Measurements from ENCODE around the gene HLTF. TPM values are rescaled to one million over a fixed set of nuclear protein-coding genes. Genes with fewer than 3 reads are reported as not detected.

The HLTF gene
- total RNA-seq, 1 donor from 2014 or later = 20.0 TPM

- H3K4me1 ChIP-seq = no peaks in the 10 kb centered on the region
- H3K36me3 ChIP-seq = no peaks in the 10 kb centered on the region
- H3K4me3 ChIP-seq = no peak overlapping the region
- intact Hi-C loops (cut with DNase I) = no loop called here
- ATAC-seq (no peak), DNase-seq (no peak)
- no peaks in the 10 kb centered on the region for H3K9me3 ChIP-seq
- TF ChIP-seq, protein P1, sequence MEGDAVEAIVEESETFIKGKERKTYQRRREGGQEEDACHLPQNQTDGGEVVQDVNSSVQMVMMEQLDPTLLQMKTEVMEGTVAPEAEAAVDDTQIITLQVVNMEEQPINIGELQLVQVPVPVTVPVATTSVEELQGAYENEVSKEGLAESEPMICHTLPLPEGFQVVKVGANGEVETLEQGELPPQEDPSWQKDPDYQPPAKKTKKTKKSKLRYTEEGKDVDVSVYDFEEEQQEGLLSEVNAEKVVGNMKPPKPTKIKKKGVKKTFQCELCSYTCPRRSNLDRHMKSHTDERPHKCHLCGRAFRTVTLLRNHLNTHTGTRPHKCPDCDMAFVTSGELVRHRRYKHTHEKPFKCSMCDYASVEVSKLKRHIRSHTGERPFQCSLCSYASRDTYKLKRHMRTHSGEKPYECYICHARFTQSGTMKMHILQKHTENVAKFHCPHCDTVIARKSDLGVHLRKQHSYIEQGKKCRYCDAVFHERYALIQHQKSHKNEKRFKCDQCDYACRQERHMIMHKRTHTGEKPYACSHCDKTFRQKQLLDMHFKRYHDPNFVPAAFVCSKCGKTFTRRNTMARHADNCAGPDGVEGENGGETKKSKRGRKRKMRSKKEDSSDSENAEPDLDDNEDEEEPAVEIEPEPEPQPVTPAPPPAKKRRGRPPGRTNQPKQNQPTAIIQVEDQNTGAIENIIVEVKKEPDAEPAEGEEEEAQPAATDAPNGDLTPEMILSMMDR (IDR thresholded peaks at IDR 0.05) = no peak
- H3K27me3 ChIP-seq = no peaks in the 10 kb centered on the region
- H3K27ac ChIP-seq = no peak overlapping the region
These were observed 36.6 kb upstream of the HLTF start for GRCh38 chr3:149122721-149123578.

DNA sequence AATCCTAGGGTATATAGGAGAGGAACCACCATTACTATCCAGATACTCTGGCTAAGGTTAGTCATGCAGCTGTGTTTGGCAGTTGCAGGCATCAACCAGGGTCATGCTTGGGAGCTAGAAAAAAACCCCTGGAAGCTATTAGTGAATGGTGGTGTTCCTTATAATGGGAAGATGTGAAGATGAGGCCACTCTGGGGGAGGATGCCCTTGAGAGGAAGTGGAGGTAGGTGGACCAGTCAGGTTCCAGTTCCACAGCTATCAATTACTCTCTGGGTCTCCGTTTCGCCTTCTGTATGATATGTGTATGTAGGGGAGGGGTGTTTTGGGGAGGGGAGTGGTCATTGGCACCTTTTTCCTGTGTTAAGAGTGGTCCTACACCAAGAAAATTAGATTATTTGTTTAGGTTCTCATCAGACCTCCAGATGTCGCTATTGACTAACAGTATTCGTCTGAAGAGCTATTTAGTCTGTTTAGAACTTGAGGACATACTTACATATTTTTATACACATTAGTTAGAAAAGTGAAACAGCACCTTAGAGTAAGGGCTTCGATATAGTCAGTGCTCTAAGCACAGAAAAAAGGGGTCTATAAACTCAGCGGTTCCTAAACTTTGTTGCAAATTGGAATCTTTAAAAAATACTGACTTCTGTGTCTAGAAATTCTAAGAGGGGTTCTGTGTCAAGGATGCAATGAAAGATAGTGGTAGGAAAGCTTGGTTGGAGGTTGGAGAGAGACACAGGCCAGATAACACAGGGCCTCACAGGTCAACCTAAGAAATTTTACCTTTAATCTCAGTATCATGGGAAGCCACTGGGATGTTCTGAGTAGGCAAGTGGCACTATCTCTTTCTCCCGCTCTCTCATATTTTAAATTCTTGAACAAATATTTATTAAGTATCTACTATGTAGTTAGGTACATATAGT is 34.0 kb upstream of the HLTF start:
- ATAC-seq (peak; percentile 86), DNase-seq (no peak)
- TF ChIP-seq, protein P1 (IDR thresholded peaks at IDR 0.05) = peak; percentile 71
- H3K4me3 ChIP-seq = no peak overlapping the region
- no peaks in the 10 kb centered on the region for H3K4me1 ChIP-seq
- intact Hi-C loops (cut with DNase I) = no loop called here
- H3K27me3 ChIP-seq = no peaks in the 10 kb centered on the region
- H3K36me3 ChIP-seq = no peaks in the 10 kb centered on the region
- H3K9me3 ChIP-seq = no peaks in the 10 kb centered on the region
- no peak overlapping the region for H3K27ac ChIP-seq

- Histone ChIP-seq H3K4me1 (no peaks in the 10 kb centered on the region), H3K36me3 (no peaks in the 10 kb centered on the region), H3K9me3 (no peaks in the 10 kb centered on the region), H3K27me3 (no peaks in the 10 kb centered on the region), H3K4me3 (no peak overlapping the region), H3K27ac (no peak overlapping the region)
- TF ChIP-seq, protein P1 (IDR thresholded peaks at IDR 0.05) = no peak
- no peak for DNase-seq
- ATAC-seq = no peak
- intact Hi-C loops (cut with DNase I) = loop anchor here (5.0 to 10.0 kb wide), 2 partner anchors 153 to 365 kb away; no protein-coding TSS in a partner anchor
These were observed 33.1 kb upstream of the HLTF start for GRCh38 chr3:149119466-149119865.

DNA sequence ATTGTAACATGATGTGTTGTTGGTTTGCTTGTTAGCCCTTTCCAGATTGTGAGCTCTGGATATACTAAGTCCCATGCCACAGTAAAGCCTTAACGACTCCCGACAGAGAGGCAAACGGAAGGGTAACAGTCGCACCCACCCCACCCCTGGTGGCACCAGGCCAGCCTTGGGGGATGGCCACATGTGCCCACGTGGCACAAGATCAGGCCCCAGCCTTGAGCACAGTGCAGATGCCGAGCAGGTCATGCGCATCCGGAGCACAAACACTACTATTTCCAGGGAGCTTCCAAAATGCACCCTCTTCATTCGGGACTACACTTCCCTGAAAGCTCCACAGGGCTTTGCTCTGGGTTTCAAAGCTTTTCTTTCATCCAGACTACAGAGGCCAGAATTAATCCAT is 32.4 kb upstream of the HLTF start:
- Histone ChIP-seq H3K4me1 (no peaks in the 10 kb centered on the region), H3K9me3 (no peaks in the 10 kb centered on the region), H3K27ac (no peak overlapping the region), H3K27me3 (no peaks in the 10 kb centered on the region), H3K4me3 (no peak overlapping the region), H3K36me3 (no peaks in the 10 kb centered on the region)
- ATAC-seq (peak; percentile 10), DNase-seq (no peak)
- TF ChIP-seq, protein P1 (IDR thresholded peaks at IDR 0.05) = no peak
- intact Hi-C loops (cut with DNase I) = loop anchor here (5.0 to 10.0 kb wide), 2 partner anchors 154 to 366 kb away; no protein-coding TSS in a partner anchor

GRCh38 chr3:149115114-149115513 is 28.8 kb upstream of the HLTF start:
- no peaks in the 10 kb centered on the region for H3K36me3 ChIP-seq
- no peaks in the 10 kb centered on the region for H3K27me3 ChIP-seq
- no peaks in the 10 kb centered on the region for H3K9me3 ChIP-seq
- H3K4me3 ChIP-seq = no peak overlapping the region
- intact Hi-C loops (cut with DNase I) = loop anchor here (5.0 to 10.0 kb wide), 2 partner anchors 157 to 370 kb away; no protein-coding TSS in a partner anchor
- H3K4me1 ChIP-seq = no peaks in the 10 kb centered on the region
- no peak overlapping the region for H3K27ac ChIP-seq
- TF ChIP-seq, protein P1 (IDR thresholded peaks at IDR 0.05) = no peak
- ATAC-seq (no peak), DNase-seq (no peak)

All from upper lobe of right lung (tissue), 1 donor.